ENCODE measurements around the gene AKR1D1.
A peak's percentile ranks its signal among the peaks of the same experiment; 100 is the strongest.

The AKR1D1 gene

DNA sequence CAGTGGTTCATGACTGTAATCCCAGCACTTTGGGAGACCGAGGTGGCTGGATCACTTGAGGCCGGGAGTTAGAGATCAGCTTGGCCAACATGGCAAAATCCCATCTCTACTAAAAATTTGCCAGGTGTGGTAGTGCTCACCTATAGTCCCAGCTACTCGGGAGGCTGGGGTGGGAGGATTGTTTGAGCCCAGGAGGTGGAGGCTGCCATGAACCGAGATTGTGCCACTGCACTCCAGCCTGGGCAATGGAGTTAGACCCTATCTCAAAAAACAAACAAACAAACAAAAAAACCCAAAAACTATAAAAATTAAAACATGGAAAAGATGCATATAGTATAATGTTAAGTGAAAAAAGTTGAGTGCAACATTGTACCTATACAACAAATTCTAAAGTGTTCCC is 81.4 kb downstream of the AKR1D1 start:
- CTCF ChIA-PET, result no interaction called here
- DNase-seq (ENCODE audit: extremely low spot score), result no peak
- TF ChIP-seq TARDBP (IDR thresholded peaks at IDR 0.05), result no peak
- POLR2A ChIA-PET, result no interaction called here

- TF ChIP-seq ZNF384 (IDR thresholded peaks at IDR 0.05) (no peak), TARDBP (IDR thresholded peaks at IDR 0.05) (no peak), L3MBTL2 (conservative IDR thresholded peaks at IDR 0.05) (no peak), BHLHE40 (IDR thresholded peaks at IDR 0.05; ENCODE audit: borderline replicate concordance) (no peak), HDGF (IDR thresholded peaks at IDR 0.05; ENCODE audit: borderline replicate concordance) (no peak), FOXK2 (IDR thresholded peaks at IDR 0.05) (no peak), ARNT (IDR thresholded peaks at IDR 0.05) (no peak), NFRKB (IDR thresholded peaks at IDR 0.05) (no peak), ELF4 (IDR thresholded peaks at IDR 0.05) (no peak), SP1 (IDR thresholded peaks at IDR 0.05) (no peak), FOXM1 (IDR thresholded peaks at IDR 0.05; ENCODE audit: borderline replicate concordance) (no peak), SUZ12 (IDR thresholded peaks at IDR 0.05) (no peak), LEF1 (IDR thresholded peaks at IDR 0.05; ENCODE audit: borderline replicate concordance) (no peak), CTBP1 (IDR thresholded peaks at IDR 0.05; ENCODE audit: borderline replicate concordance) (no peak), FOXA1 (IDR thresholded peaks at IDR 0.05) (no peak)
- TF ChIP-seq, protein P1, sequence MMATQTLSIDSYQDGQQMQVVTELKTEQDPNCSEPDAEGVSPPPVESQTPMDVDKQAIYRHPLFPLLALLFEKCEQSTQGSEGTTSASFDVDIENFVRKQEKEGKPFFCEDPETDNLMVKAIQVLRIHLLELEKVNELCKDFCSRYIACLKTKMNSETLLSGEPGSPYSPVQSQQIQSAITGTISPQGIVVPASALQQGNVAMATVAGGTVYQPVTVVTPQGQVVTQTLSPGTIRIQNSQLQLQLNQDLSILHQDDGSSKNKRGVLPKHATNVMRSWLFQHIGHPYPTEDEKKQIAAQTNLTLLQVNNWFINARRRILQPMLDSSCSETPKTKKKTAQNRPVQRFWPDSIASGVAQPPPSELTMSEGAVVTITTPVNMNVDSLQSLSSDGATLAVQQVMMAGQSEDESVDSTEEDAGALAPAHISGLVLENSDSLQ (IDR thresholded peaks at IDR 0.05), result no peak
- DNase-seq (ENCODE audit: extremely low spot score), result no peak
- ChIA-PET POLR2A (no interaction called here), CTCF (interaction anchor here (0.6 to 1.4 kb wide), 2 partner anchors 580 to 916 kb away, joined by 4 to 5 read pairs; no protein-coding TSS in a partner anchor)
Observed at GRCh38 chr7:138158739-138159528, 82.7 kb downstream of the AKR1D1 start.

DNA sequence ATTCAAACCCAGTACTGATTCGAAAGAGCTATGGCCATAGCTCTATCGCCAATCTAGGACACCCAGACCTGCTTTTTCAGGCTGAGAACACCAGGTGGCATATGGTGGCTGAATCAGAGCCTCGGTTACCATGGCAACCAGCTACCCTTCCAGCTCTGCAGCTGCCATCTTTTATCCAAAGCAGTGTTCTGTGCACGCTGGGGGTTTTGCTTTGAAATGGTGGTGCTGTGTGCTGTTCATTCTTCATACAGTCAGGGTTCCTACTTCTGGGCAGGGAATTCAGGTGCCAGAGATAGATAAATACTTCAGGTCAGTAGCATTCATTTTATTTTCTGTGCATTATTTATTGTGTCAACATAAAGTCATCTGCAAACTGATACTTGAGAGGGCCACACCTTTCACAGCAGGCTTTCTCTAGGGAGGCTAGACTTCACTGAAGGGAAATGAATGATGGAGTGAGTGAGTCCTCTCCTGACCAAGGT is 85.4 kb downstream of the AKR1D1 start:
- peak; percentile 97 for DNase-seq (ENCODE audit: extremely low spot score)
- ChIA-PET CTCF (interaction anchor here (0.6 to 1.1 kb wide), 7 partner anchors 12 to 577 kb away, joined by 3 to 21 read pairs (median 3); no protein-coding TSS in a partner anchor), POLR2A (interaction anchor here (1.0 kb wide), 2 partner anchors 12 to 577 kb away, joined by 3 read pairs; no protein-coding TSS in a partner anchor)
- TF ChIP-seq FOXK2 (IDR thresholded peaks at IDR 0.05) (no peak), LEF1 (IDR thresholded peaks at IDR 0.05; ENCODE audit: borderline replicate concordance) (no peak), SUZ12 (IDR thresholded peaks at IDR 0.05) (no peak), HDGF (IDR thresholded peaks at IDR 0.05; ENCODE audit: borderline replicate concordance) (no peak), ZNF384 (IDR thresholded peaks at IDR 0.05) (no peak), SP1 (IDR thresholded peaks at IDR 0.05) (no peak), CTBP1 (IDR thresholded peaks at IDR 0.05; ENCODE audit: borderline replicate concordance) (no peak), FOXA1 (IDR thresholded peaks at IDR 0.05) (no peak), FOXM1 (IDR thresholded peaks at IDR 0.05; ENCODE audit: borderline replicate concordance) (no peak)
- TF ChIP-seq, protein P1 (IDR thresholded peaks at IDR 0.05), result no peak

DNA sequence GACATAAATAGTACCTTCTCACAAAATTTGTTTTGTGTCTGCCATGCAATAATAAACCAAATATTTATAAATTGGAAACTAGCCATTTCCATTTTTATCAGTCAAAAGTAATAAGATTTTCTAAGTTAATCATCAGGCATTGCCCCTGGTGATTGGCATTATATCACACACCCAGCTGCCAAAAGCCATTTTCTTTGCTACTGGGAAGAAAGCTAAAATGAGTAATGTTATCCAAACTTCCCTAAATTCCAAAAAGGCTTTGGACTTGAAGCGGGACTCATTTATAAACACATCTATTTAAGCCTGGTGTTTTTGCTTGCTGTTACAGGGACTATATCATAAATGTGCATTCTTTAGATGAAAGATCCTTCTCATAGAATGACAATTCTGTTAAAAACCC is 86.0 kb downstream of the AKR1D1 start:
- ChIA-PET CTCF (interaction anchor here (0.6 to 1.1 kb wide), 5 partner anchors 13 to 577 kb away, joined by 3 to 21 read pairs (median 3); no protein-coding TSS in a partner anchor), POLR2A (no interaction called here)
- no peak for TF ChIP-seq ELF4 (IDR thresholded peaks at IDR 0.05)
- TF ChIP-seq L3MBTL2 (conservative IDR thresholded peaks at IDR 0.05), result no peak
- DNase-seq (ENCODE audit: extremely low spot score), result no peak

GRCh38 chr7:138163800-138164199 is 87.5 kb downstream of the AKR1D1 start:
- CTCF ChIA-PET, result interaction anchor here (1.6 kb wide), 1 partner anchor 575 kb away, joined by 4 read pairs; no protein-coding TSS in a partner anchor
- POLR2A ChIA-PET, result no interaction called here
- no peak for DNase-seq (ENCODE audit: extremely low spot score)
- TF ChIP-seq FOXA1 (IDR thresholded peaks at IDR 0.05), result no peak
- no peak for TF ChIP-seq HDGF (IDR thresholded peaks at IDR 0.05; ENCODE audit: borderline replicate concordance)

DNA sequence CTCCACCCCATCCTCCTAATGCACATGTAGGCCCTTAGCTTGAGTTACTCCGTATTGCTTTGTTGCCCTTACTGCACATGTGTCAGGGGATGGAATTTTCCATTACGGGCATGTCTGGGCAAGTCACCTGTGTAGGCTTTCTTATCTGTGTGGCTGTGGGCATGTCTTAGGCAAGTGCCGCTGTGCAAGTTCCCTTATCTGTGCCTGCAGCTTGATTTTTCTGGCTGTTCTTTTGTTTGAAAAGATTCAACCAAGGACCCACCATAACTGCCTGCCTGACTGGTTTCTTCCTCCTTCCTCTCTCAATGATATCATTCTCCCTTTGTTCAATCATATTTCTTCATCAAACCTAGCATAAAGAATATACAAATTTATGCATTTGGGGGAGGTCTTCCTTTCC is 88.5 kb downstream of the AKR1D1 start:
- POLR2A ChIA-PET, result no interaction called here
- CTCF ChIA-PET, result interaction anchor here (1.6 kb wide), 1 partner anchor 574 kb away, joined by 4 read pairs; no protein-coding TSS in a partner anchor
- TF ChIP-seq BHLHE40 (IDR thresholded peaks at IDR 0.05; ENCODE audit: borderline replicate concordance) (no peak), SUZ12 (IDR thresholded peaks at IDR 0.05) (no peak), CTBP1 (IDR thresholded peaks at IDR 0.05; ENCODE audit: borderline replicate concordance) (no peak), HDGF (IDR thresholded peaks at IDR 0.05; ENCODE audit: borderline replicate concordance) (no peak), FOXK2 (IDR thresholded peaks at IDR 0.05) (no peak), NFRKB (IDR thresholded peaks at IDR 0.05) (no peak)
- DNase-seq (ENCODE audit: extremely low spot score), result no peak

DNA sequence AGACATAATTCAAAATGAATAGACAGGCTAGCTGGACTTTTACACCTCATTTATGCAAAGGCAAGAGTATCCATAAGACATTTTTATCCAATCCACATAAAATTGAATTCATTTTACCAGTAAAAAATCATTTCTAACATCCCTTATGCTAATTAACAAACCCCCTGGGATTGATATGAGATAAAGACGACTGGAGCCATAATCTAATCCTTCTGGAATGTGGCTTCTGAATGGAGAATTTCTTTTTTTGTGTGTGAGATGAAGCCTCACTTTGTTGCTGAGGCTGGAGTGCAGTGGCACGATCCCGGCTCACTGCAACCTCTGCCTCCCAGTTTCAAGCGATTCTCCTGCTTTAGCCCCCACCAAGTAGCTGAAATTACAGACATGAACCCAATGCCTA is 90.4 kb downstream of the AKR1D1 start:
- CTCF ChIA-PET, result interaction anchor here (0.6 kb wide), 1 partner anchor 459 kb away, joined by 3 read pairs; no protein-coding TSS in a partner anchor
- no peak for DNase-seq (ENCODE audit: extremely low spot score)
- TF ChIP-seq FOXA1 (IDR thresholded peaks at IDR 0.05), result no peak
- TF ChIP-seq SUZ12 (IDR thresholded peaks at IDR 0.05), result no peak
- TF ChIP-seq, protein P1 (IDR thresholded peaks at IDR 0.05), result no peak
- TF ChIP-seq HDGF (IDR thresholded peaks at IDR 0.05; ENCODE audit: borderline replicate concordance), result no peak
- TF ChIP-seq ELF4 (IDR thresholded peaks at IDR 0.05), result no peak
- no peak for TF ChIP-seq ARNT (IDR thresholded peaks at IDR 0.05)
- POLR2A ChIA-PET, result interaction anchor here (0.6 kb wide), 1 partner anchor 293 kb away, joined by 4 read pairs; the partner anchor contains the start of gene TRIM24
